Eye (tissue), 1 donor: ENCODE data around the gene MLLT3.

ENCODE experiments used
- DNase-seq: peaks from one replicate; pipeline ENCODE4 v3.0.0-alpha.2; 2015

Gene MLLT3

DNA sequence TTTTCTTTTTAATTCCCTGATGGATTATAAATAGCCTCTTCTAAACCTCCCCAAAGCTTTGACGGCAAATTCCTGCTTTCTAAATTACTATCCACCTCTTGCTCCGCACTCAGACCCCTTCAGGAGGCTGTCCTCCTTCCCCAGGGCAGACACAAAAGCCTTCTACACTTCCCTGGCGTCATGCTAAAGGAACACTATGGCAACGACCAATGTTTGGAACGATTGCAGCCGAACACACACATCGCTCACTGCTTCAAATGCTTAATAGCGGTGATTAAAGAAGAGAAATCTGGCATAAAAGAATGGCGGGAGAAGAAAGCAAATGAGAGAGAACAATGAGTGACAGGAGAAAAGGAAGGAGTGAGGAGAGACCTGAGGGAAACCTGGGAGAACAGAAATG lies 297.3 kb downstream of the MLLT3 start:
- DNase-seq: no peak

GRCh38 chr9:20322212-20322611 lies 300.1 kb downstream of the MLLT3 start:
- DNase-seq: no peak

DNA sequence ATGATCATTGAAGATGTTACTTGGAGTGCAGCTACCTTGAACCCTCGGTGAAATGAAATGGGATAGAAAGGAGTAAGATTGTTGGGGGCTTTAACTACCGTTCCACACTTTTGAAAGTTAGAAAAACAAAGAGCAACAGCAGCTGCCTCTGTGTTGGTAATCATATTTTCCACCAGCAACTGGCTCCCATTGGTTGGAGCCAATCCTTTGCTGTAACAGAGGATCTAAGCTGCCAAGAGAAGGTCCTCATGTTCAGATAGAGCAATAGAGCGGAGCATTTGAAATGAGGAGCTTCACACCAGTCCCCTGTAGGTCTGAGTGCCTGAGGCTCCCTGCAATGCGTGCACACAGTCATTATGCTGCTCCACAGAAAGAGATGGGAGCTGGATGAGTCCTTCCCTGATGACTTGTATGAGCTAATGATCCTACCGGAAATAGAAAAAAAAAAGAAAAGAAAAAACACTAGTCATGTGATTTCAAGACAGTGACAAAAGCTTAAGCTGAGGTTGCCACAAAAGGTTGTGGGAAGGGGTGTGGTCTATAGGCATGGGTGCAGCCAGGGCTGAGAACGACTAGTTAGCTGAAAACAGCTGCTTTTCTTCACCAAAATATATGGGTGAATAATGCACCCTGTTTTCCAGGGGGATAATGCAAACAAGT lies 300.7 kb downstream of the MLLT3 start:
- DNase-seq: no peak

DNA sequence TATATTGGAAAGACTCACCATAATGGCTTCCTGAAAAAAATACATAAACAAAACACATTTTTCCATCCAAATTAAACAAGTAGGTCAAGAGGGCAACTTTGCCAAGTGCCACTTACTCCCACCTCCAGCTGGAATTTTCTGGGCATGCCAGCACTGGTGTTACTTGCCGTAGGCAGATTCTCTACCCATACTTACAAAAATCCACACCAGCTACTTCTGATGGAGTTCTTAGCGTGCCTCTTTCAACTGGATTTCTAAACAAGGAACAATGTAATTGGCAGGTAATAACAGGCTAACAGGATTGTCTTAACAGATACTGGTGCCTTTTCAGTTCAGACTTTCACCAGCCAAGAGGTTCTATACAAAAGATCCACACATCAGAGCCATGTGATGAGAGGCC lies 301.4 kb downstream of the MLLT3 start:
- DNase-seq: no peak

DNA sequence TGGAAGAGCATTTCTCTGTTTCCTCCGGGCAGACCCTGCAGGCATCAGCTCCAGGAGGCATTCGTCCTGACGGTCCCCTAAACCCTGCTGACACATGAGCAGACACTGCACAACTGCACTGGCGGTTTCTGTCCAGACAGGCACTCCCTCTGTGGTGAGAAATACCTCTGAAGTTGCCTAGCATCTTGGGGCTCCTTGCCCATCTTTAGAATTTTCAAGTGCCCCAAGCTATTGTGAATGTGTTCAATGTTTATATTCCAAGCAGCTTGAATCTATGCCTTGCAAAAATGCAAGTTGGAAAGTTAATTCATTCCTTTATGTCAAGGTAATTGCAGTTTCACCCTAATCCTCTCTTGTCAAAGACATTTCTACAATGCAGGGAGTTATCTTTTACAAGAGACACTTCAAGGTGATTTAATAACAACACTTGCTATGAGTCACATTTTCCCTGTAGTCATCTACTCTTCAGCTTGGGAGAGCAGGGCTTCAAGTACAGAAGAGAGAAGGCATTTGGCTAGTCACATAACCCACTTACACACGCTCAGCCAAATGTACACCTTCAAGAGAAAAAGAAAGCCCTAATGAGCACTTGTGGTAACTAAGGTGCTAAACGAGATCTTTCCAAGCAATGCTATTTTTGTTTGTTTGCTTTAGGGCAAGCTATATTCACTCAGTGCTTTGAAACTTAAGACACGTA lies 302.5 kb downstream of the MLLT3 start:
- peak; percentile 47 for DNase-seq

- DNase-seq: no peak
These were observed 303.1 kb downstream of the MLLT3 start for GRCh38 chr9:20319241-20319640.

- DNase-seq: no peak
These were observed 304.6 kb downstream of the MLLT3 start for GRCh38 chr9:20317701-20318100.

DNA sequence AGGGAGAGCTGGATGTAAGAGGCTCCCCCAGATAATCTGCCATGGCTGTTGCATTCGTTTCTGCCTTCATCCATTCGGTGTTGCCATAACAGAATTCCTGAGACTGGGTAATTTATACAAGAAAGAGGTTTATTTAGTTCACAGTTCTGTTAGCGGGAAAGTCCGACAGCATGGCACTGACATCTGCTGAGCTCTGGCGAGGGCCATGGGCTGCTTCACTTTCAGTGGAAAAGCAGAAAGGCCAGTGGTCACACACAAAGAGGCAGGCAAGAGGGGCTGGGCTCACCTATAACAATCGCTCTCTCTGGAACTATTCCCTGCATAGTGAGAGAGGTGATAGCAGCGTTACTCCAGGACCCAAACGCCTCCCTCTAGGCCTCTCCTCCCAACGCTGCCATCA lies 305.9 kb downstream of the MLLT3 start:
- no peak for DNase-seq

- DNase-seq: no peak
These were observed 306.6 kb downstream of the MLLT3 start for GRCh38 chr9:20315677-20316076.

- DNase-seq: no peak
These were observed 307.3 kb downstream of the MLLT3 start for GRCh38 chr9:20314981-20315380.

DNA sequence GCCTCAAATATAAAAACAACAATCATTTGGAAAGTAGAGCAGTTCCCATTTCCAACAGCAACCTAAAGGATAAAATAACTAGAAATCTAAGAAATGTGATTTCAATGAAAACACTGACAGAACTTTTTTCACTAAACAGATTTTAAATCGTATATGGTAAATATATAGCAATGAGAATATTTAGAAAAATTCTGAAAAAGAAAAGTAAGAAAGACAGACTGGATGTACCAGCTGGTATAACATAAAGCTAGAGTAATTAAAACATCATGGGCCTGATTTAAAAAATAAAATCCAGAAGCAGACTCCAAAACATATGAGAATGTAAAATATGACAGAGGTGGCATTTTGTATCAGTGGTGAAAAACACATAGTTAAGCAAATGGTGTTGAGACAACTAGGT lies 308.9 kb downstream of the MLLT3 start:
- no peak for DNase-seq

- DNase-seq: no peak
These were observed 309.6 kb downstream of the MLLT3 start for GRCh38 chr9:20312732-20313131.

DNA sequence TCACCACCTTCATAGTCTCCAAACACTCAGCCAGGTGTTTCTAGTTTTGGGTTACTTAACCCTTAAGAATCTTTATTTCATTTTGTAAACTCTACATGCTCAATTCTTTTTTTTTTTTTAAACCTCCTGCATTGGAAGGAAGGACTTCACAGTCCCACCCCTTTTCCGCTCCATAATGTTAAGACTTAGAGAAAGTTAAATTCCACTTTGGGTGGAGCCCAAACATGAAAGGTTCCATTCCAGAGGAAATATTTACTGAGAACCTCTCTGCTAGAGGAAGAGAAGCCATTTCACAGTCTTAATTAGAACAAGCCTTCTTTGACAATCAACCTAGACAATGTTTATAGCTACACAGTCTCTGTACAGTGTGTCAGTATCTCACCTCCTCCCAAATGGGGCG lies 312.3 kb downstream of the MLLT3 start:
- DNase-seq: no peak

- DNase-seq: no peak
These were observed 313.2 kb downstream of the MLLT3 start for GRCh38 chr9:20309124-20309523.

- DNase-seq: peak; percentile 45
These were observed 314.7 kb downstream of the MLLT3 start for GRCh38 chr9:20307621-20308020.

- no peak for DNase-seq
These were observed 316.8 kb downstream of the MLLT3 start for GRCh38 chr9:20305452-20305851.

- no peak for DNase-seq
These were observed 318.3 kb downstream of the MLLT3 start for GRCh38 chr9:20303996-20304395.

DNA sequence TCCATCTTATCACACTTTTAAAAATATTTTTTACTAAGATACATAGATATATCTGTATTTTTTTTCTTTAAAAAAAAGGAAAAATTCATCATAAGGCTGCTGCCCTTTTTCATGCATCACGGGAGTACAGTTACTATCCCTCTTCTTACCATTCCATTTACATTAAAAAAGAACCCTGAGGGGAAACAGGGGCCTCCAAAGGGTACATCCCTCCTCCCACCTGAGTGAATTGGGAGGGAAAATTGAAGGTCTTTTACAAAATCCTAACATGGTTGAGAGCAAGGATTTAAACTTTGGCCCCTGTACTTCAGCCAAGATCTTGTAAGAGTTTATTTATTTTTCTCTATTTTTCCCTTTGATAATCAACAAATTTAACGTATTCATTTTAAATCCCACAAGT lies 319.2 kb downstream of the MLLT3 start:
- no peak for DNase-seq

- DNase-seq: no peak
These were observed 320.1 kb downstream of the MLLT3 start for GRCh38 chr9:20302197-20302596.

- DNase-seq: no peak
These were observed 321.7 kb downstream of the MLLT3 start for GRCh38 chr9:20300430-20301115.

GRCh38 chr9:20297646-20298084 lies 324.6 kb downstream of the MLLT3 start:
- no peak for DNase-seq

DNA sequence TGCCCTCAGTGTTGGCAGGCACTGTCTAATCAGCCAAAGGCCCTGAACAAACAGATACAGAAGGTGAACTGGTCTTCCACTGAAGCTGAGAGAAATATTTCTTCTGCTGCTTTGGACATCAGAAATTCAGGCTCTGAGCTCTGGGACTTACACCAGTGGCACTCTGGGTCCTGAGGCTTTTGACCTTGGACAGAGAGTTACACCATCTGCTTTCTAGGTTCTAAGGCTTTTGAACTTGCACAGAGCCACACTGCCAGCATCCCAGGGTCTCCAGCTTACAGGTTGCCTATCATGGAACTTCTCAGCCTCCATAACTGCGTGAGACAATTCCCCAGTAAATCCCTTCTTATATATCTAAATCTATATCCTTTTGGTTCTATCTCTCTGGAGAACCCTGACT lies 326.7 kb downstream of the MLLT3 start:
- no peak for DNase-seq

DNA sequence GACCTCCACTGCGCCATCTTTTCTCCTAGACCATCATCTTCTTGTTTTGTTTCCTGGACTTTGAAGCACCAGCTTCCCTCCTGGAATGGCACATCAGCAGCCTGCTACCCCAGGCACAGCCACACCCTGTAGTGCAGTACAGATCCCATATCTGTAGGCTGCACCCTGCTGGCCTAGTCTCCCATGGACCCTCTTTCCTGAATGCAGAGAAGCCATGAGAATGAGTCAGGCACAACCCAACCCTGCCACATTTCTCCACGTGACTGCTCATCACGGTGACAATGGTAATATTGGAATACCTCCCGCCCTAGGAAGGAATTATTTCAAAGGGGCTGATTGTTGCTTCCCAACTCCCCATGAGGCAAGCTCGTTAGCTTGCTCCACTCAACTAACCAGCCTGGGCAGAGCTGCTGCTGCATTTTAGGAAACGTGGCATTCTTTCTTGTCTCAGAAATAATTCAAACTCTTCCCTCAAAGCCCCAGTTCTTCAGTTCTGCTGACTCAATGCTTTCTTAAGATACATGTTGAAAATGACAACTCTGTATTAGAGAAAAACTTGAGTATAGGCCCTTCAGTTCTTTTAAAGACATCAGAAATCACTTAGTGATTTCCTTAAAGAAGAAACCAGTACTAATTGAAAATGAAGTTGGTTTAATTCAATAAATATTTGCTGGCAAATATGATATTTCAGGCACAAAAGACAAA lies 328.1 kb downstream of the MLLT3 start:
- DNase-seq: no peak

DNA sequence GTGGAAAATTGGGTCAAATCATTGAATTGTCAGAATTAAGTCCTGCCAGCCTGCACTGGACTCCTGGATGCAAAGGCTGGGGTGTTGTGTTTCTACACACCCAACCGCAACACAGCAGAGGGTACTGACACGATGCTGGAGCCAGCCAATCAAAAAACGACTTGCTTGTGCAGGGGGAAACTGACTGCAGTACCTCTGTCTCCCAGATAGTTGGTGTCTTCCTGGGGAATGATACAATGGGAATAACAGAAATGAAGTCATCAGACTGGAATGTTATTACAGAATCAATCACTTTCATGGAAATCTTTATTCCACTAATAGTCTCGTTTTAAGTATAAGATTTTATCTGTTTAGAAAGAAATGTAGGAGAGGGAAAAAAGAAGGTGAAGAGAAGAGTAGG lies 330.3 kb downstream of the MLLT3 start:
- DNase-seq: peak; percentile 29
